Mesenteric fat pad (tissue), 1 donor: Measurements from ENCODE around the gene EID1. TPM values are rescaled to one million over a fixed set of nuclear protein-coding genes. Genes with fewer than 3 reads are reported as not detected.
"Not testable (repeated sequence)": the region's sequence is repeated elsewhere in the genome, so short reads cannot be mapped to it uniquely, and the experiment has no call there.

Experiments used
- DNase-seq: peaks from one replicate; pipeline ENCODE4 v3.0.0-alpha.2; 2020; ENCODE audit warnings: low spot score
- total RNA-seq: library from RNA; stranded (reverse); fragmentation: NEBNext Ultra II Directional; extraction: Animal tissue kit (Norgen Biotek cat#: 25700); gene quantifications from one replicate; pipeline ENCODE4 v1.2.1, GENCODE V29; 2021
- donor health status: DM: yes; HTN: yes; CAD: no.

EID1 gene
- total RNA-seq, 1 donor from 2014 or later: 84.5 TPM

DNA sequence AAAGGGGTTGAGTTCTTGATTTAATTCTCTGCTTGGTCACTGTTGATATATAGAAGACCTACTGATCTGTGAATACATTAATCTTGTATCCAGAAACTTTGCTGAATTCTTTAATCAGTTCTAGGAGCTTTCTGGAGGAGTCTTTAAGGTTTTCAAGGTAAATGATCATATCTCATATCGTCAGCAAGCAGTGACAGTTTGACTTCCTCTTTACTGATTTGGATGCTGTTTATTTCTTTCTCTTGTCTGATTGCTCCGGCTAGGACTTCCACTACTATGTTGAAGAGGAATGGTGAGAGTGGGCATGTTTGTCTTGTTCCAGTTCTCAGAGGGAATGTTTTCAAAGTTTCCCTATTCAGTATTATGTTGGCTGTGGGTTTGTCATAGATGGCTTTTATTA, 31.4 kb downstream of the EID1 start:
- DNase-seq: not testable (repeated sequence)

GRCh38 chr15:48910554-48910953, 32.6 kb downstream of the EID1 start:
- DNase-seq: not testable (repeated sequence)

DNA sequence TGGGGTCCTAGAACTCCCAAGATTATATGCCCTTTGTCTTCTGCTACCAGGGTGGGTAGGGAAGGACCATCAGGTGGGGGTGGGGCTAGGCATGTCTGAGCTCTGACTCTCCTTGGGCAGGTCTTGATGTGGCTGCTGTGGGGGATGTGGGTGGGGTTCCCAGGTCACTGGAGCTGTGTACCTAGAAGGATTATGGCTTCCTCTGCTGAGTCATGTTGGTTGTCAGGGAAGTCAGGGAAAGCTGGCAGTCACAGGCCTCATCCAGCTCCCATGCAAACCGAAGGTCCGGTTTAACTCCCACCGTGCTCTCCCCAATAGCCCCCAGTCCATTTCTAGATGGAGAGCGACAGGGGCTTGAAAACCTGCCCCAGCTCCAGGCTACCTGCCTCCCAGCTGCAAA, 35.2 kb downstream of the EID1 start:
- no peak for DNase-seq

DNA sequence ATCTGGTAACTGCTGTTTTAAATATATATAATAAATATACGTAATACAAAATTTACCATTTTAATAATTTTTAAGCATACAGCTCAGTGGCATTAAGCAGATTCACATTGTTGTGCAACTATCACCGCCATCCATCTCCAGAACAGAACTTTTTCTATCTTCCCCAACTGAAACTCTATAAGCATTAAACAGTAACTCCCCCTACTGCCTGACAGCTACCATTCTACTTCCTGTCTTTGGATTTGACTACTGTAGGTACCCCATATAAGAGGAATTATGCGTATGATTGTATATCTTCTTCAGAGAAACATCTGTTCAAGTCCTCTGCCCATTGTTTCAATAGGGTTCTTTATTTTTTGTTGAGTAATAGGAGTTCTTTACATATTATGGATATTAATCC, 36.8 kb downstream of the EID1 start:
- DNase-seq: no peak

DNA sequence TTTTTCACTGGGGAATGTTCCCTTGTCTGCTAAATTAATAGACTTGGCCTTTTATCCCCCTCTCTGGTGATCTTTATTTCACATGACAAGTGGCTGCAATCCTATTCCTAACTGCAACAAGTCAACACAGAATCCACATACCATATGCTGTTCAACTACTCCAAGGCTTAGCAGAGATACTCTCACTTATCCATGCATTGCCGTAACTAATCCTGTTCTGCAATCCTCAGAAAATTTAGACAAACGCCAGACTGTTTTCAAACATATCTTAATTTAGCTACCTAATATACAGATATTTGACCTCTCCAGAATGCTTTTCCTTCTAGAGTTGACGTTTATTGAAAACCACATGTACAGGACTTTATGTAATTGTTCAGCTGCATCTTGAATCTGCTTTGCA, 37.9 kb downstream of the EID1 start:
- DNase-seq: no peak

DNA sequence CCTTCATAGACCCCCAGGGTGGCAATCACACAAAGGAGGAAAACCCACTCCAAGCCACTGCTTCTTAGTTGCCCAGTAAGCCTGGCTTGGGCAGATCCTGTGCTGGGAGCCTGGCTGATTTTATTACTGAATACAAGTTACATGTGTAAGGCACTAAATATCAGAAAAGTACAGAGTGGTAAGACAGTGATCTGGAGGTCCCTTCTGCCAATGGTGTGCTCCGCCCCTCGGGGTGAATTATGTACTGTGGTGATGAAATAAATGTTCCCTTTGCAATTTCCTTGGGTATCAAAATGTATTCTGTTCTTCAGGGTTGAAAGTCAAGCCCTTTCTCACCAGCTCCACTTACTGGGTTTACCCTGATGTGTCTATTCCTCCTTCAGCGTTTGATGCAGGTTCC, 38.8 kb downstream of the EID1 start:
- DNase-seq: no peak

- DNase-seq: no peak
Measured at GRCh38 chr15:48922046-48922445, 44.1 kb downstream of the EID1 start.

- DNase-seq: no peak
Measured at GRCh38 chr15:48924528-48925393, 46.8 kb downstream of the EID1 start.

DNA sequence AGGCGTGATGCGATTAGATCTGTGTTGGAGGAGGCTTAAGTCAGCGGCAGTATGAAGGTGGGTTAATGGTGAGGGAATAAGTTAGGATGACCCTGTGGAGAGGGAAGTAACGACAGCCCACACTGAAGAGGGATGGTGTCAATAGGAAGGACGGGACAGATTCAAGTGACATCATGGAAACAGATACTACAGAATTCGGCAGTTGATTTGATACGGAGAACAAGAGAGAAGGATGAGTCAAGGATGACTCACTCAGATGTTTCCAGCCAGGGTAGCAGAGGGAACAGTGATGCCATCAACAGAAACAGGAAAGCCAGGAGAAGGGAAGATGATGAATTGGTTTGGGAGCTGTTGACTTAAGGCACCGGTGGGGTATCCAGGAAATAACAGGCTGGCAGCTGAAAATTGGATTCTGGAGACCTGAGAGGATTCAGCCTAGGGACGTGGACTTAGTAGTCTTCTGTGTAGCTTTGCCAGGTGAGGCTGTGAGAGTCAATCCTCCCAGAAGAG, 47.8 kb downstream of the EID1 start:
- no peak for DNase-seq

DNA sequence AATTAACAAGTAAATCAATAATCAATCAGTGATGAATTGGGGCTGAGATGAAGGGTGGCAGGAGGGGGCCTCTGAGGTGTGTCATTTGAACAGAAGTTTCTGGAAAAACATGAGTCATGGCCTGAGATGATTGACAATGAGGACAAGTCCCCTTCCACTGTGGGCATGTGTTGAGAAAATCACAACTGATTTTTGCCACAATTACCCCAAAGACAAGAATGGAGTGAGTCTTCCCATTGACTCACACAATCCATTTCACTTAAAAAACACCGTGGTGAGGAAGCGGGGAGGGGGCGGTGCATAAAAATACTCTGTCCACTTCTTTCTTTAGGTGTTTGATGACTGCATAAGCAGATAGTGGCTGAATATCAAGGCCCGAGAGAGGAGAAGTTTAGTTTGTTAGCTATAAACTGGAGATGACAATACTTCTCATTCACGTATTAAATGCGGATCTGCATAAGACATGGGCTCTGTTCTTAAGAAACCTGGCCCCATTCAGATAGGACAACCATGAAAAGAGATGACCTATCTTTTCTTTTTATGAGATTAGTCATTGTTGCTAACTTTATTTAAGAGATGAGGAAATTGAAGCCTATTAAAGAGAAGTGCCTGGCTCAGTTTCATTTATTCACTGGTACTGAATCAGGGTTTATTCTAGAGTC, 51.1 kb downstream of the EID1 start:
- no peak for DNase-seq

GRCh38 chr15:48929661-48930060, 51.7 kb downstream of the EID1 start:
- no peak for DNase-seq

Other genes with a start within 250 kb of the EID1 start
- 297 TPM for gene FBN1, start 232.4 kb upstream of the EID1 start, total RNA-seq
- gene CEP152, start 67.1 kb upstream of the EID1 start, total RNA-seq: 2.8 TPM
- gene SHC4, start 85.8 kb downstream of the EID1 start, total RNA-seq: not detected
- 61.0 TPM for gene SECISBP2L, start 168.3 kb downstream of the EID1 start, total RNA-seq